Embryonic facial prominence (tissue), 1 donor: Measurements from ENCODE around the gene PPME1.

Experiments used
- DNase-seq: peaks from one replicate; pipeline ENCODE4 v3.0.0-alpha.2; 2016; ENCODE audit errors: extremely low spot score

The PPME1 gene

GRCh38 chr11:74159642-74160041 lies 11.4 kb upstream of the PPME1 start:
- no peak for DNase-seq

DNA sequence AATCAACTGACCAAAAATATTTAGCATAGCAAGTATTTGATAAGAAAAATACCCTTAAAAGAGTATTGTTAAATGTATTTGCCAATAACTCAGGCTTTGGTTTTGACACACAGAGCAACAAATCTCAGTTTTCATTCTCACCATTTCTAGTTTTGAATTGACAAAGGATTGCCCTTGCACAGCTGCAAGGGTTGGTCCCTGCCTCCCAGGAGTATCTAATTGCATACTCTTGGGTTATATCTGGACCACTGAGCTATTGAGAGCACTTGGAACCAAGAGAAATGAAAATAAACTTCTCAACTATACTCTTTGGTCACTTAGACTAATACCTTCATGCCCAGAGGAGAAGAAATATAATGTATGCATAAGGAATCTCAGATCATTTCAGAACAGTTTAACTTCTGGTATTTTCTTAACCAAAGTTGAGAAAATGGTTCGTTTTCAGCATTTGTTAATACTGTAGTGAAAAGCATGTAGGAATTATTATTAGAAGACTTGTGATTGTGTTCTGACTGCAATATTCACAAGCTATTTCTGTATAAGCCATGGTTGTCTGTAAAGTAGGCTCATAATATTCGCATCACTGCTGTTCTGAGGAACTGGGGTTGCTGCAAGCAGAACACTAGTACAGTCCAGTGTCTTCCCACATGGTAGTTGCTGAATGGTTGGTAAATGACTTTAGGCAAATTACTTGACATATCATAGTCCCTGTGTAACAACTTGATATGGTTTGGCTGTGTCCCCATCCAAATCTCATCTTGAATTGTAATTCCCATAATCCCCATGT lies 8.2 kb upstream of the PPME1 start:
- no peak for DNase-seq

GRCh38 chr11:74168838-74169237 lies 2.3 kb upstream of the PPME1 start:
- DNase-seq = no peak

- no peak for DNase-seq
These were observed 1.2 kb upstream of the PPME1 start for GRCh38 chr11:74169738-74170458.

- DNase-seq = no peak
These were observed 510 bp downstream of the PPME1 start for GRCh38 chr11:74171630-74171968.

GRCh38 chr11:74171997-74172396 lies 908 bp downstream of the PPME1 start:
- no peak for DNase-seq

DNA sequence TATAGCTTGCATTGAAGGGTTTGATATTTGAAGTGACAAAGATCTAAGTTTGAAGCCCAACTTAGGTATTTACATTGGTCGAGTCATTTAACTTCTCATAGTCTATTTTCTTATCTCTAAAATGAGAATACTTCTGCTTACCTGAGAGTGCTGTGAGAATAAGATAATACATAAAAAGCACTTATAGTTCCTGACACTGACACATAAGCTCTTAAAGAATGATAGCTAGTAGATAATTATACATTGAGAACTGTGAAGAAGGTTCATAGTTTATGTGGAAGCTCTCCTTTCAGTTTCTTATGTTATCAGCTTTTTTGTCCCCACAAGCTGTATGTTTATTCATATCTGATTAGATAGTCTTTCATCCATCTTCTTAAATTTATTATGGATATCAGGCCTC lies 4.8 kb downstream of the PPME1 start:
- DNase-seq = no peak

DNA sequence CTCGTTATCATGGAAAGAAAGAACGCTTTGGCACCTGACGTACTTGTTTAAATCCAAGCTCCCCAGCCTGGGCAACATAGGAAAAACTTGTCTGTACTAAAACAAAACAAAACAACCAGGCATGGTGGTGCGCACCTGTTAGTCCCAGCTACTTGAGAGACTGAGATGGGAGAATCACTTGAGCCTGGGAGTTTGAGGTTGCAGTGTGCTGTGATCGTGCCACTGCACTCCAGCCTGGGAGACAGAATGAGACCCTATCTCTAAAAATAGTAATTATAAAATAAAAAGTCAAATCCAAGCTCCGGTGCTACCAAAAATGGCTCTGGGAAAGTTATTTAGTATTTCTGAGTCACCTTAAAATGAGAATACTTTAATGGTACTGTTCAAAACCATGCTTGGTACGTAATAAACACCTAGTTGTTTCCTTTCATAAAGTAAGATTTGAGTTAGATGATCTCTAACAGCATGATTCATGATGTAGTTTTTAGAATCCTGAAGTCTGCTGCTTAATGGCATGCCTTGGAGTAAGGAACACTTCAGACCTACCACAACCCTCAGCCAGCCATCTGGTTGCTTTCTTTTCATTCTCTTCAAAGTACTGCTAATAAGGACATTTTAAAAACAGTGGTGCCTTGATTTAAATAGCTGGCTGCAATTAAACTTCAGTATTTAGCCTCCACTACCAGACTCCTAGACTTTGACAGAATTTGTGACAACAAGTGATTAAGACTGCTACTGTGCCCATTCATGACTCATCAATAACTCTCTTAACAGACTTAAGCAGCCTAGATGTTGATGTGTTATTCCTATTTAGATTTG lies 8.4 kb downstream of the PPME1 start:
- no peak for DNase-seq

DNA sequence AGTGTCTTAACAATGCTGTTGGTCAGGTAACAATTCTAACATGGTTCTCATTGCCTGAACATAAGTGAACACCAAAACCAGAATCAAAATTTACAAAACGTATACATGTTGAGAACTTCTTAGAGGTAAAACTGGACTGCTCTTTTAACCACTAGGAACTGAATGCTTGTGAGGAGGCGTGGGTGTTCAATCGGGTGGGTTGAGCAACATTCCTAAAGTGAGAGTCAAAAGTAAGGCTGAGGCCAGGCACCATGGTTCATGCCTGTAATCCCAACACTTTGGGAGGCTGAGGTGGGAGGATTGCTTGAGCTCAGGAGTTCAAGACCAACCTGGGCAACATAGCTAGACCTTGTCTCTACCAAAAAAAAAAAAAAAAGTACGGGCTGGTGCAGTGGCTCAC lies 11.5 kb downstream of the PPME1 start:
- no peak for DNase-seq

GRCh38 chr11:74185285-74185684 lies 14.2 kb downstream of the PPME1 start:
- DNase-seq = no peak

DNA sequence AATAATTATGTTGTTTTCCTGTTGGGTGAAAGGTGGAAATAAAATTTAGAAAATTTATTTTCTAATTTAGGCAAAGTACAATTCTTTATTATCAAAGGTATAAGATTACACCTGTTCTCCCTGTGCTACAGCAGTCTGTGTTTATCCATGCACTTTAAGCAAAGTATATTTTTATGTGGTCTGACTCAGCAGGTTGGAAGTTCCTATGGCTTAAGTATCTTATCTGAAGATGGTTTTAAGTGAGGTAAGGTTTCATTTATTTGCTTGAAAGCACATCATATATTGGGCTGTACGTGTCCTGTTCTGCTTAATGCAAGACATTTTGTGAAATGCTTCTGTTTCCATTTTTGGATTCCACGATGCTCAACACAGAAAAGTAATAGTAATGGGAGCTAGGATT lies 14.6 kb downstream of the PPME1 start:
- no peak for DNase-seq

- DNase-seq = no peak
These were observed 24.7 kb downstream of the PPME1 start for GRCh38 chr11:74195828-74196227.

- no peak for DNase-seq
These were observed 25.8 kb downstream of the PPME1 start for GRCh38 chr11:74196781-74197486.

GRCh38 chr11:74203966-74204365 lies 32.9 kb downstream of the PPME1 start:
- DNase-seq = no peak

GRCh38 chr11:74204701-74205100 lies 33.6 kb downstream of the PPME1 start:
- DNase-seq = no peak

- DNase-seq = no peak
These were observed 34.1 kb downstream of the PPME1 start for GRCh38 chr11:74205181-74205580.

DNA sequence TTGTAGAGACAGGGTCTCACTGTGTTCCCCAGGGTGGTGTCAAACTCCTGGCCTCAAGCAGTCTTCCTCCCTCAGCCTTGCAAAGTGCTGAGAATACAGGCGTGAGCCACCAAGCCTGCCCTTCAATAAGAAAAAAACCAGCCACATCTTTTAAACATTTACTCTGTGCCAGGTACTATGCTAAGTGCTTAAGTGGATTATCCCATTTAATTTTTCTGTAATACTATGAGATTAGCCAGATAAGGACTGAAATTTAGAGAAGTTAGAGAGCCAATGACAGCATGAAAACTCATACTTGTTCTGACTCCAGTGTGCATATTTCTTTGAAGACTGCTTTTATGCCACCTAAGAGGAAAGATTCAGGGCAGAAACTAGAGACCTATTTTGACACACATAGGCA lies 35.7 kb downstream of the PPME1 start:
- no peak for DNase-seq

DNA sequence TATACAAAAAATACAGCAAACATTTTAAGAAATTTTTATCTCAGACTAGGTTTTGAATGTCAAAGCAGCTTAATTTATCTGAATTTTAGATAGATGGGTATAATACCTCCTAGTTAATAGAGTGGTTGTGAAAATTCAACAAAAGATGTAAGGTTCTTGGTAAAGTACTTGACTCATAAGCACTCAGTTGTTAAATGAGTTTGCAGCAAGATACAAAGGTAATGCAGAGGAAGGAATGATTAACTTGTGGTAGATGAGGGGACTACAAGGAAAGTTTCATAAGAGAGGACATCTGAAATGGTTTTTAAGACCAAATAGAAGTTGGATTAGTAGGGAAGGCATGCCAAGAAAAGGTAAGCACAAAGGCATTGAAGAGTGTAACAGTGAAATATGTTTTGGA lies 37.4 kb downstream of the PPME1 start:
- no peak for DNase-seq

DNA sequence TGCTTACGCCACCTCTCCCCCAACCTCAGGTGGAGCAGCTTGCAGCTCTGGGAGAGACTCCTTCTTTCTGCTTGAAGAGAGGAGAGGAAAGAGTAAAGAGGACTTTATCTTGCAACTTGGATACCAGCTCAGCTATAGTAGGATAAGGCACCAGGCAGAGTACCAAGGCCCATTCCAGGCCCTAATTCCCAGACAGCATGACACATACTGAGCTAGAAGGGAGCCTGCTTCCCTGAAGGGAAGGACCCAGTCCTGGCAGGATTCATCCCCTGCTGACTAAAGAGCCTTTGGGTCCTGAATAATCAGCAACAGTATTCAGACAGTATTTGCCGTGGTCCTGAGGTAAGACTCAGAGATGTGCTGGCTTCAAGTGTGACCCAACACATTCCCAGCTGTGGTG lies 41.4 kb downstream of the PPME1 start:
- DNase-seq = no peak

DNA sequence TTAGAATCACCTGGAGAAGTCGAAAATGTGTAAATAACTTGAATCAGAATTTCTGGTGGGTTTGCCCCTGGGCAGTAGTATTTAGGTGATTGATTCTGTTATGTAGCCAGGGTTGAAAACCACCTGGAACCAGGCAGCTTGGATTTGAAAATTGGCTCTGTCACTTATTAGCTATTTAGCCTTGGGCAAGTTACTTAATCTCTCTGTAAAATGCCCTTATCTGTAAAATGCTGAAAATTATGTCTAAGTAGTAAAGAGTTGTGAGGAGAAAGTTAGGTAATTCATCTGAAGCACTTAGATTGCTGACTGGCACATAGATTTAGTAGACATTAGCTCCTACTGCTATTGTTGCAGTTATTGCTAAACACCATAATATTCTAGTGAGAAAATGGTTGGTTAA lies 49.3 kb downstream of the PPME1 start:
- DNase-seq = no peak

- no peak for DNase-seq
These were observed 50.7 kb downstream of the PPME1 start for GRCh38 chr11:74221816-74222215.

- DNase-seq = no peak
These were observed 54.5 kb downstream of the PPME1 start for GRCh38 chr11:74225565-74225964.
